Measurements from ENCODE around the gene GPR148.

GRCh38 chr2:130743278-130743677 lies 14.4 kb downstream of the GPR148 start:
- TF ChIP-seq EZH2 (IDR thresholded peaks at IDR 0.05; ENCODE audit: insufficient read depth, low read length): no peak
- TF ChIP-seq, protein P1, sequence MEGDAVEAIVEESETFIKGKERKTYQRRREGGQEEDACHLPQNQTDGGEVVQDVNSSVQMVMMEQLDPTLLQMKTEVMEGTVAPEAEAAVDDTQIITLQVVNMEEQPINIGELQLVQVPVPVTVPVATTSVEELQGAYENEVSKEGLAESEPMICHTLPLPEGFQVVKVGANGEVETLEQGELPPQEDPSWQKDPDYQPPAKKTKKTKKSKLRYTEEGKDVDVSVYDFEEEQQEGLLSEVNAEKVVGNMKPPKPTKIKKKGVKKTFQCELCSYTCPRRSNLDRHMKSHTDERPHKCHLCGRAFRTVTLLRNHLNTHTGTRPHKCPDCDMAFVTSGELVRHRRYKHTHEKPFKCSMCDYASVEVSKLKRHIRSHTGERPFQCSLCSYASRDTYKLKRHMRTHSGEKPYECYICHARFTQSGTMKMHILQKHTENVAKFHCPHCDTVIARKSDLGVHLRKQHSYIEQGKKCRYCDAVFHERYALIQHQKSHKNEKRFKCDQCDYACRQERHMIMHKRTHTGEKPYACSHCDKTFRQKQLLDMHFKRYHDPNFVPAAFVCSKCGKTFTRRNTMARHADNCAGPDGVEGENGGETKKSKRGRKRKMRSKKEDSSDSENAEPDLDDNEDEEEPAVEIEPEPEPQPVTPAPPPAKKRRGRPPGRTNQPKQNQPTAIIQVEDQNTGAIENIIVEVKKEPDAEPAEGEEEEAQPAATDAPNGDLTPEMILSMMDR (IDR thresholded peaks at IDR 0.05; ENCODE audit: insufficient read depth, low read depth, low read length): no peak

Measured in astrocyte (in vitro differentiated cells and primary cell).